IMR-90 (cell line): Measurements from ENCODE around the gene LEF1. TPM values are rescaled to one million over a fixed set of nuclear protein-coding genes. Genes with fewer than 3 reads are reported as not detected.

Experiments
- ATAC-seq: fragments of 200-7000 bp; cut with Tn5 transposase; 2 replicates; pipeline ENCODE4 v1.9.1; 2020; ENCODE audit warnings: low read depth, mild to moderate bottlenecking, moderate library complexity
- BruUV-seq: library from RNA; stranded (reverse); fragments of 400-500 nt; replicated peaks from 2 replicates; lab custom pipeline; 2021; lab: Mats Ljungman, UMichigan
- CTCF ChIA-PET: fragments of 300-600 bp; formaldehyde crosslinking; extraction: SDS; loops from one replicate; lab custom pipeline; 2021; ENCODE audit warnings: antibody characterized with exemption; lab: Yijun Ruan, JAX
- POLR2A ChIA-PET: fragments of 300-600 bp; sonication (Branson Sonifier 250); formaldehyde crosslinking; loops from one replicate; lab custom pipeline; 2022; ENCODE audit warnings: antibody characterized with exemption; ENCODE audit not compliant: unreplicated experiment; lab: Charles Lee
- DNase-seq: peaks from one replicate; pipeline ENCODE4 v3.0.0; 2013
- H2AFZ ChIP-seq: replicated peaks from 2 replicates; pipeline ENCODE3; 2013; ENCODE audit warnings: low read length, mild to moderate bottlenecking; ENCODE audit not compliant: poor library complexity
- H2AK5ac ChIP-seq: 2 replicates; pipeline ENCODE4 v1.6.1; 2013; ENCODE audit warnings: low read depth, low read length, inconsistent platforms
- H2AK9ac ChIP-seq: replicated peaks from 2 replicates; pipeline ENCODE3; 2013; ENCODE audit warnings: mild to moderate bottlenecking, low read depth, low read length, moderate library complexity; ENCODE audit not compliant: poor library complexity
- H2BK120ac ChIP-seq: 2 replicates; pipeline ENCODE4 v1.6.1; 2013; ENCODE audit warnings: low read depth, low read length, inconsistent platforms
- H2BK15ac ChIP-seq: 3 replicates; pipeline ENCODE4 v1.6.1; 2013; ENCODE audit warnings: low read depth, low read length, inconsistent platforms
- H2BK20ac ChIP-seq: 2 replicates; pipeline ENCODE4 v1.6.1; 2013; ENCODE audit warnings: low read depth, mild to moderate bottlenecking, inconsistent platforms, low read length, moderate library complexity
- H2BK5ac ChIP-seq: 2 replicates; pipeline ENCODE4 v1.6.1; 2013; ENCODE audit warnings: mild to moderate bottlenecking, low read depth, low read length, inconsistent platforms; ENCODE audit not compliant: poor library complexity, severe bottlenecking
- H3K14ac ChIP-seq: replicated peaks from 2 replicates; pipeline ENCODE4 v1.6.1; 2013; ENCODE audit warnings: low read depth, low read length, inconsistent platforms
- H3K18ac ChIP-seq: 2 replicates; pipeline ENCODE4 v1.6.1; 2013; ENCODE audit warnings: low read depth, low read length, control low read depth
- H3K23ac ChIP-seq: 2 replicates; pipeline ENCODE4 v1.6.1; 2013; ENCODE audit warnings: low read depth, low read length, inconsistent platforms
- H3K27ac ChIP-seq: 2 replicates; pipeline ENCODE4 v1.5.1; 2013; ENCODE audit warnings: mild to moderate bottlenecking, control low read depth, low read length; ENCODE audit not compliant: insufficient read depth
- H3K27me3 ChIP-seq: 2 replicates; pipeline ENCODE4 v1.6.1; 2013; ENCODE audit warnings: low read length; ENCODE audit not compliant: control insufficient read depth, insufficient read depth
- H3K36me3 ChIP-seq: 2 replicates; pipeline ENCODE4 v1.6.1; 2013; ENCODE audit warnings: low read length, mixed read lengths; ENCODE audit not compliant: control insufficient read depth, insufficient read depth
- H3K4ac ChIP-seq: 2 replicates; pipeline ENCODE4 v1.6.1; 2013; ENCODE audit warnings: low read depth, low read length, inconsistent platforms
- H3K4me1 ChIP-seq: 2 replicates; pipeline ENCODE4 v1.6.1; 2013; ENCODE audit warnings: low read length, mixed read lengths; ENCODE audit not compliant: control insufficient read depth, insufficient read depth
- H3K4me2 ChIP-seq: 2 replicates; pipeline ENCODE4 v1.6.1; 2013; ENCODE audit warnings: low read depth, mild to moderate bottlenecking, control low read depth, low read length, moderate library complexity
- H3K4me3 ChIP-seq: 2 replicates; pipeline ENCODE4 v1.5.1; 2013; ENCODE audit warnings: low read depth, mild to moderate bottlenecking, control low read depth, low read length, moderate library complexity; ENCODE audit not compliant: insufficient read depth
- H3K56ac ChIP-seq: 2 replicates; pipeline ENCODE4 v1.6.1; 2013; ENCODE audit warnings: low read length, inconsistent platforms; ENCODE audit not compliant: insufficient read depth; ENCODE audit errors: extremely low read depth
- H3K79me1 ChIP-seq, 2 experiments: 2 replicates each; pipeline ENCODE4 v1.6.1; 2013; ENCODE audit warnings: low read length in 2 of 2, inconsistent platforms in 1 of 2, low read depth in 1 of 2
- H3K9ac ChIP-seq: 2 replicates; pipeline ENCODE4 v1.6.1; 2013; ENCODE audit warnings: low read depth, low read length, control low read depth
- H3K9me1 ChIP-seq: 2 replicates; pipeline ENCODE4 v1.6.1; 2013; ENCODE audit warnings: low read length, inconsistent platforms; ENCODE audit not compliant: insufficient read depth
- H3K9me3 ChIP-seq: 2 replicates; pipeline ENCODE4 v1.6.1; 2013; ENCODE audit warnings: low read length; ENCODE audit not compliant: control insufficient read depth, insufficient read depth
- H4K20me1 ChIP-seq: 2 replicates; pipeline ENCODE4 v1.6.1; 2013; ENCODE audit warnings: low read length, inconsistent platforms; ENCODE audit not compliant: insufficient read depth
- H4K5ac ChIP-seq: 2 replicates; pipeline ENCODE4 v1.6.1; 2013; ENCODE audit warnings: mild to moderate bottlenecking, low read depth, low read length, control low read depth
- H4K8ac ChIP-seq, 2 experiments: 2 replicates each; pipeline ENCODE4 v1.6.1; 2013; ENCODE audit warnings: low read depth in 2 of 2, low read length in 2 of 2, control low read depth in 1 of 2, inconsistent platforms in 1 of 2
- H4K91ac ChIP-seq: 2 replicates; pipeline ENCODE4 v1.6.1; 2013; ENCODE audit warnings: low read depth, low read length, inconsistent platforms; ENCODE audit not compliant: insufficient read depth
- CEBPB ChIP-seq: IDR thresholded peaks from 2 replicates; pipeline ENCODE4 v1.6.1; 2012; ENCODE audit warnings: low read depth, low read length, improper control_type of control experiment
- CTCF ChIP-seq: conservative IDR thresholded peaks from 2 replicates; pipeline ENCODE4 v1.5.1; 2012; ENCODE audit warnings: mild to moderate bottlenecking, low read depth, low read length, improper control_type of control experiment
- FOS ChIP-seq: fragments of 150-350 bp; IDR thresholded peaks from 2 replicates; pipeline ENCODE4 v1.6.1; 2016; ENCODE audit warnings: low read depth, low read length
- MAFK ChIP-seq: IDR thresholded peaks from 2 replicates; pipeline ENCODE4 v1.6.1; 2012; ENCODE audit warnings: low read depth, low read length, improper control_type of control experiment
- MAZ ChIP-seq: IDR thresholded peaks from 2 replicates; pipeline ENCODE4 v1.6.1; 2012; ENCODE audit warnings: low read depth, mild to moderate bottlenecking, low read length, improper control_type of control experiment, moderate library complexity, borderline replicate concordance
- MXI1 ChIP-seq: IDR thresholded peaks from 2 replicates; pipeline ENCODE4 v1.6.1; 2012; ENCODE audit warnings: low read depth, mild to moderate bottlenecking, low read length, moderate library complexity, borderline replicate concordance
- RCOR1 ChIP-seq: IDR thresholded peaks from 2 replicates; pipeline ENCODE4 v1.6.1; 2012; ENCODE audit warnings: mild to moderate bottlenecking, low read length, improper control_type of control experiment; ENCODE audit not compliant: insufficient replicate concordance
- SMC3 ChIP-seq: fragments of 150-350 bp; IDR thresholded peaks from 2 replicates; pipeline ENCODE4 v1.6.1; 2016; ENCODE audit warnings: low read depth, mild to moderate bottlenecking, antibody characterized with exemption, low read length, moderate library complexity
- WGBS, 2 experiments: methylation state at CpG; one replicate each; pipeline versions ENCODE4 v1.1.5 to v1.1.7; 2013; ENCODE audit warnings: missing lambda C conversion rate in 2 of 2; ENCODE audit not compliant: insufficient read length in 1 of 2; ENCODE audit errors: extremely low coverage in 2 of 2; 5-methylcytosine and 5-hydroxymethylcytosine counted together
- dilution Hi-C: fragments of 300-500 bp; cut with HindIII; formaldehyde crosslinking; loops from one replicate; pipeline ENCODE4 v1.14.3; 2018; ENCODE audit warnings: low sequenced_read_pairs; ENCODE audit not compliant: unreplicated experiment
- in situ Hi-C: fragments of 300-500 bp; cut with MboI; formaldehyde crosslinking; loops from 3 replicates; pipeline ENCODE4 v1.14.3; 2019; ENCODE audit warnings: low sequenced_read_pairs, inconsistent platforms, mixed read lengths
- intact Hi-C: fragments of 100-400 bp; cut with micrococcal nuclease; formaldehyde crosslinking; loops from 2 replicates; pipeline ENCODE4 v1.10.0; 2022
- polyA plus RNA-seq, 3 experiments: library from polyadenylated mRNA; depleted of rRNA; stranded (reverse); fragments of >200 nt; gene quantifications; 2 replicates each; pipeline ENCODE4 v1.2.3, GENCODE V29; 2012; ENCODE audit warnings: low replicate concordance in 1 of 3
- total RNA-seq: library from RNA; depleted of rRNA; stranded (reverse); fragments of >200 nt; gene quantifications from 2 replicates; pipeline ENCODE4 v1.2.3, GENCODE V29; 2012

LEF1 gene
- total and polyA plus RNA-seq, 2 of the 4 experiments (the other 2 are of a cell fraction) = 1.7 to 1.8 TPM

GRCh38 chr4:108070775-108071174 lies 98.0 kb downstream of the LEF1 start:
- Histone ChIP-seq H3K4me1 (no peaks in the 10 kb centered on the region), H2BK120ac (no peak overlapping the region), H2AK5ac (no peak overlapping the region), H2AFZ (no peak overlapping the region), H3K9ac (no peak overlapping the region), H3K23ac (no peak overlapping the region), H4K5ac (no peak overlapping the region), H3K4me2 (no peak overlapping the region), H3K36me3 (no peaks in the 10 kb centered on the region), H3K4ac (no peak overlapping the region), H3K4me3 (no peak overlapping the region), H3K18ac (no peak overlapping the region), H3K9me1 (peaks cover 3% of the 10 kb centered on the region; the same call in 1 of the 2 replicates), H3K56ac (no peak overlapping the region), H3K27me3 (peaks cover 2% of the 10 kb centered on the region; the same call in 1 of the 2 replicates), H4K20me1 (no peaks in the 10 kb centered on the region), H2AK9ac (no peak overlapping the region), H2BK15ac (no peak overlapping the region), H3K79me1 (no peaks in the 10 kb centered on the region), H4K91ac (no peak overlapping the region), H2BK5ac (no peak overlapping the region), H3K14ac (no peak overlapping the region), H3K27ac (no peak overlapping the region), H4K8ac (no peak overlapping the region), H2BK20ac (no peak overlapping the region), H3K9me3 (no peaks in the 10 kb centered on the region)
- CTCF ChIA-PET = no interaction called here
- intact Hi-C loops = loop anchor here (5.0 kb wide), 1 partner anchor 312 kb away; no protein-coding TSS in a partner anchor
- no TSS peak for BruUV-seq
- TF ChIP-seq CEBPB = no peak
- TF ChIP-seq MAZ = no peak
- no peak for TF ChIP-seq MAFK
- no peak for TF ChIP-seq CTCF
- TF ChIP-seq SMC3 = no peak
- no peak for TF ChIP-seq FOS
- no peak for TF ChIP-seq MXI1
- TF ChIP-seq RCOR1 = no peak
- in situ Hi-C loops = no loop called here
- dilution Hi-C loops = no loop called here
- POLR2A ChIA-PET = no interaction called here
- no CpG with 5 or more reads among the region's 1 CpG for WGBS, 2 experiments
- DNase-seq (no peak), ATAC-seq (no peak)
